SHP77 (cell line): Measurements from ENCODE around the gene TNNT3.

Source experiments
- DNase-seq, 2 experiments: peaks; one replicate each; lab custom pipeline; 2025; lab: John Stamatoyannopoulos, UW

The TNNT3 gene

DNA sequence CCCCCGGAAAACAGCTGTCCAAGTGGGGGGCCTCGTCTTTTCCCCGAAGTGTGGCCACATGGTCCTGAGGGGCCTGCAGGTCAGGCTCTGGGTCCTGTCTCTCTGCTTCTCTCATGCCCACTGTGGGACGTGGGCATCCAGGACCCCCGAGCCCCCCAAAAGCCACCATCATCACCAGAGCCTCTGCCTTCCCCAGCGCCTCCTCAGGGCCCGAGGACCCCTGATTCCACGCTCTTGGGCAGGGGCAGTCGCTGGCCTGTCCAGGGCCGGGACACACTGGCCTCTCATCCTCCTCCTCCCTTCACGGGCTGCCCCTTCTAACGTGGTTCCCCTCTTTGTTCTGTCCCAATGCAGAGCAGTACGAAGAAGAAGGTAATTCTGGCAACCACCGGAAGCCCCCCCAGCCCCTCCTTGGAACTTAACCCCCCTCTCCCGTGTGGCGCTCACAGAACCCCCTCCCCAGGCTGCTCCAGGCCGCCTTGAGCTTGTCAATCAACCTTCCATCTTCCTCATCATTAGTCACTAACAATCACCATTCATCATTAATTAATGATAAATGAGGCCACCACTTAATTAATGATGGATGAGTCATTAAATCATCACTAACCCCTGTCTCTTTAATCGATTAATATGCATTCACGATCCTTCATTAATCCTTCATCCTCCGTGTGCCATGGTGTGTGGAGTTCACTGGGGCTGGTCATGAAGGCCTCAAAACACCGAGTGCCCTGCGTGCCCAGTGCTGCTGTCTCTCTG lies 3.9 kb downstream of the TNNT3 start:
- DNase-seq: no peak

DNA sequence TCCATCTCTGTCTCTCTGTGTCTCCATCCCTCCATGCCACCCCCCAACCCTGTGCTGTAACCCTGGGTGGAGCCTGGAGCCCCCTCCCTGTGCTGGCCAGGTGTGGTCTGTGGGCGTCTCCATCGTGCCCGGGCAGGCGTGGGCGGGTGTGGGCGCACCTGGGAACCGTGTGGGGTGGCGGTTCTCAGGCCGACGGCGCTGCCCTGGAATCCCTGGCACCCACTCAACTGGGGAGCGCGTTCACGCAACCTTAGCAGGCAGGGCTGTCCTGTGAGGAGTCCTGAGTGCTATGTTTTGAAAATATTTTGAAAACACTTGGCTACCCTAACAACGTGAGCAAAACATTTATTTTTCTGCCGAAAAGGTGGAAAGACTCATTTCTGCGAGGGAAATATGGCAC lies 4.7 kb downstream of the TNNT3 start:
- no peak for DNase-seq

DNA sequence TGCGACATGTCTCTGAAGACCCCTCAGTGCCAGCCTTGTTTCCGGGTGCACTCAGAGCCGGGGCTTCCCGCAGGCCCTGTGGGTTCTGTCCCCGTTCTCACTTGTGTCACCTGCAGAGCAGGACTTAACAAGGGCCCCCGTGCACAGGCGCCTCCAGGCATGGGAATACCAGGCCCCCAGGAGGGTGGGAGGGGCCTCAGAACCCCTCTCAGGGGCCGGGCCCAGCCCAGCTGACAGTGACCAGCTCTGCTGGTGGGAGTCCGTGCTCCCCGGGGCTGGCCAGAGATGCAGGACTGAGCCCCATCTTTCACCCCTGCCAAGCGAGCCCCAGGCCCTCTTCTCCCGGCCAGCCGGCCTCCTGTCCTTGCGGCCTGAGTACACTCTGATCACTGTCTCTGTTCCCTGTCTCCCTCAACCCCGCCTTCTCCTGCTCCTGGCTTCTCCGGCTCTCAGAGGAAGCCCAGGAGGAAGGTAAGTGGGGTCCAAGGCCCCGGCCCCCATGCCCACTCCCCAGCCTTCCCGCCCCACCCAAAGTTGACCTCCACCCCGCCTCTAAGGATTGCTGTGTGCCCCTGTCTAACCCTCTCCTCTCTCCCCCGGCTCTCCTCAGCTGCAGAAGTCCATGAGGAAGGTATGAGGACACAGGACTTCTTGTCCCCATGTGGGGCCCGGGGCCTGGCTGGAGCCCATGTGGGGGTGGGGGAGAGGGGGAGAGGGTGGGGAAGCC lies 5.3 kb downstream of the TNNT3 start:
- DNase-seq: no peak

DNA sequence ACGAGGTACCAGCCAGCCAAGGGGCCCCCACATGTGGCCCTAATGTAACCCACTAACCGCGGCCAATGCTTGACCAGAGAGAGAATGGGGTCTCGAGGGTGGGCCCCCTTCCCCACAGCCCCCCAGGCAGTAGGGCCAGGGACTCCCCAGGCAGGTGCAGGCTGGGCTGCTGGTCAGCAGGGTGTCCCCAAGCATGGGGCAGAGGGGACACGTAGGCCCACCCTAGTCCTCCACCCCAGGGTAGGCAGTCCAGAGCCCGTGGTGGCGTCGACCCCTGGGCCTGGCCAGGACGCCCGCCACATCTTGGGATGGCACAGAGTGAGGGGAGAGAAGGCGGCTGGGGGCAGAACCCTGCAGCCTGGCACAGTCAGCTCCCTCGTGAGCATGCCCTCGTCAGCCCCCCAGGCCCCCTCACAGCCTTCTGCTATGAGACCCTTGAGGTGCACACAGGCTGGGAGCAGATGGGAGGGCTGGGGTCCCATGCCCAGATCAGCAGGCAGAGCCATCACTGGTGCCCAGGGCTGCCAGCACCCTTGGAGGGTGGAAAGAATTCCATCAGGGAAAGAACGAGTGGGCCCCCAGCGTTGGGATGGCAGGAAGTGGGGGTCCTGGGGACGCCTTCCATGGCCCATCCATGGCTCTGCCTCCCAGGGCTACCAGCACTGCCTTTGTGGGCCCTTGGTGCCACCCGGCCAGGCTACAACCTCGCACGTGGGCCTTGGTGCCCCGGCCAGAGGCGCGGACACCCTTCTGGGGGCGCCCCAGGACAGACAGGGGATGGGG lies 6.1 kb downstream of the TNNT3 start:
- no peak for DNase-seq

DNA sequence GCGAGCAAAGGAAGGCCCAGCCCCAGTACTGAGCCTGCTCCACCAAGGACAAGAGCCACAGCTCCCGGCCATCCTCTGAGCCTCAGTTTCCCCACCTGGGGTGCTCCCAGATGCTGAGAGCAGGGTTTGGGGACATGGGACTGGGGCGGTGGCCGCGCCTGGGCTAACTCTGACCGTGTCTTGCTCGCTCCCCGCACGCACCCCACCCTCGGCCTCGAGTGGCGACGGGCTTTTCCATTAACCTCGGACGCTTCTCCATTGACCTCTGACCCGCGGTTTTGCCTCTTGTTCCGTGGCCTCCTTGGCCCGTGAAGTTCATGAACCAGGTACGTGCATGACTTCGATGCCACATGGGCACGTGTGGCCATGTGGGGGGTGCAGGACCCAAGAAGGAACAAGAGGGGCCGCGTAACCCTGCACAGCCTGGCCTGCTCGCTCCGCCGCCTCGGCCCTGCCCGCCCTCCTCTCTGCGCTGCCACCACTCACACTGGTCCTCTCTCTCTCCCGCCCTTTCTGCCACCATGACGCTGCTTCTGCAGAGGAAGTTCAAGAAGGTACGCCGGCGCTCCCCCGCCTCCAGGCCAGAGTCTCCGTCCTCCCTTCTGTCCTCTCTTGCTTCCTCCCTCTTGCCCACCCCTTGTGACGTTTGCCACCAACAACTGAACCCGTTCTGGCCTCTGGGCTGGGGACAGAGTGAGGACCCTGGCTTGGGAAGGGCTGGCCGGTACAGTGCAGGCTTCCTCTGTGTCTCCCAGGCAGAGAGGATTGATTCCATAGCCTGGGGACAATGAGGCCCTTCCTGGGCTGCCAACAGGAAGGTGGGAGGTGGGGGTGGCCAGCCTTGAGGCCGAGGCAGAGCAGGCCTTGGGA lies 6.9 kb downstream of the TNNT3 start:
- DNase-seq: no peak

DNA sequence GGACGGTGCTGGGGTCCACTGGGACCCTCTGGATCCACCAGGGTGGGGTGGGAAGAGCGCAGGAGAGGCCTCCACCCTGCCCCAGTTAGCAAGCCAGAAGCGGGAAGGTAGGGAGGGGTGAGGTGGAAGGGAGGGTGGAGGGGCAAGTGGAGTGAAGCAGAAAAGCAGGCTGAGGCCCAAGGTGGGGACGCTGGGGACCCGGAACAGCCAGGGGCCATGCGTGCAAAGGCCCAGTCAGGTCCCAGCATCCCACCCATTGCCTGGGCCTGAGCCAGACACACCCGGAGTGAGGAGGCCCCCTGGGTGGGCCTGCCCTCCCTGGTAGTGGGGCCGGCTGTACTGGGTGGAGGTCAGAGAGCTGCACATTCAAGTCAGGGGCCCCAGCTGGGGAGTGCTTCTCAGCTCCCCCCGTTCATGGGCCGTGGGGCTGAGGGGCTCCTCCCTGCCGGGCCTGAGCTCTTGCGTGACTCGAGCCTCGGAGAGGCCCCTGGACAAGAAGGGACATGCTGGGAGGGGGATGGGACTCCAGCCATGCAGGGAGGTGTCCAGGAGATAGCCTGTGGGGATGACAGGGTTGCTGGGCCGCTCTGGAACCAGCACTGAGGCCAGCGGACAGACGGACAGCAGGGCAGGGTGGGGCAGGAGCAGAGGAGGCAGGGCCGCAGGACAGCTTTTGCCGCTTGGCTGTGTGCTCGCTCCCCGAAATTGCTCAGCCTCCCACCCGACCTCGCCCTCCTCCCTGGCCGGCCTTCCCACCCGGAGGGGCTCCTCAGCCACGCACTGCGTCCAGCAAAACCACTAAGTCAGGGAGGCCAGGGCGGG lies 7.7 kb downstream of the TNNT3 start:
- no peak for DNase-seq

DNA sequence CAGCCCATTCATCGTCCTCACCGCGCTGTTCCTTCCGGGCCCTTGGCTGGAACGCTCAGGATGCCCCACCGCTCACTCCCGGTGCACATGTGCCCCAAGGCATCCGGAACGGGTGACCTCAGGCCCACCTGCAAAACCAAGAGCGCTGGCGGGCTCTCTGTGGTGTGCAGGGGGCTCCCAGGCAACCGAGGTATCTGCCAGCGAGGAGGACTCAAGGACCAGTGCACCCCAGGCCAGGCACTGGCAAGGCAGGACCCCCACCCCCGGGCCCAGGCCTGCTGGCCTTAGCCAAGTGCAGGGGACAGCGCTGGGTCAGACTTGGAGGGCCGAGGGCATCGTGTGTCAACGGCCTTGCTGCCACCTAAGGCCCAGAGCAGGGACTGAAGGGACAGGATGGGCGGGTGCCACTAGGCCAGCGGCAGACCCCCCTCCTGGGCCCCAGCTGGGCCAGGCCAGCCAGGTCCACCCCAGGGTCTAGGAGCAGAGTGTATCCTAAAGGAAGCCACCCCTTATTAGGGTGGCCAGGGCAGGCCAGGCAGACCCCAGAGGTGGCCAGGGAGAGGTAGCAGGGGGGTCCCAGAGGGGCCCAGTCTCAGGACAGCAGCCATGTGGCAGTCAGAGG lies 8.5 kb downstream of the TNNT3 start:
- no peak for DNase-seq

DNA sequence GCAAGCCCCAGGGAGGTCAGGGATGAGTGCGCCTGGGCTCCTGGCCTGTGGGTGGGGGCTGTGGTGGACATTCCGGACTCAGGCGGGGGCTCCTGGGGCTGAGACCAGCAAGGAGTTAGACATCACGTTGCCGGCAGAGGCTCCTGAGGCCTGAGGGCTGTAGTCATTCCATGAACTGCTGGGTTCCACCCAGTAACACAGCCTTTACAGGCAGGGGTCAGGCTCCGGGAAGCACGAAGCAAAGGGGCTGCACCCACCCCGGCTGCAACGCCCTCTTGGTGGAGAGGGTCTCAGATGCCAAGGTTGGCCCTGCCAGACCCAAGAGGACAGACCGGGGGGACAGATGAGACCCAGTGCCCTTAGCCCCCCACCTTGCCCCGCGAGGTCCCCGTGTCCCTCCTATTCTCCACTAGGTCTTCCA lies 9.0 kb downstream of the TNNT3 start:
- no peak for DNase-seq

DNA sequence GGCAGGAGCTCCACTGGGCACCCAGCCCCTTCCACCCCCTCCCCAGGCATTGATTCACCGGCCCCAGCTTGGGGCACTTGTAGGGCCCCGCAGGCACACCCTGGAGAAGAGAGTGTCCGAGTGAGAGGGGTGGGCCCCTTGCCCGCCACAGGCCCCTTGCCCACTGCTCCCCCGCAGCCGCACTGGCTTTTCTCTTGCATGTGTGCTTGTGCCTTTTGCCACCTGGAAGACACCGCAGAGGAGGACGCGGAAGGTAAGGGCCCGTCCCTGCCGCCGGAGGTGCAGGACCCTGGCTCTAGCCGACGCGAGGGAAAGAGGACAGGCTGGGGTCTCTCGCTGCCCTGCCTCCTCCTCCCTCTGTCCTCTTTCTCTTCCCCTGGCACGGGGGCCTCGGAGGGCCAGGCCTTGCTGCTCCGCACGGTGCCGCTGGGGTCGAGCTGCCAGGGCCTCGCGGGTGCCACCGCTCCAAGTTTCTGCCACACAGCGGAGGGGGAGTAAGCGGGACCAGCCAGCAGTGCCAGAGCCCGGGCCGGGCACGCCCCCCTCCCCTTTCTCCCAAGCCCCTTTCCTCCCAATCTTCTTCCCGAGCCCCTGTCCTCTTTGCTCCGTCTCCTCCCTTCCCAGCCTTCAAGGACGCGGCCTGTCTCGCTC lies 9.5 kb downstream of the TNNT3 start:
- DNase-seq: no peak

DNA sequence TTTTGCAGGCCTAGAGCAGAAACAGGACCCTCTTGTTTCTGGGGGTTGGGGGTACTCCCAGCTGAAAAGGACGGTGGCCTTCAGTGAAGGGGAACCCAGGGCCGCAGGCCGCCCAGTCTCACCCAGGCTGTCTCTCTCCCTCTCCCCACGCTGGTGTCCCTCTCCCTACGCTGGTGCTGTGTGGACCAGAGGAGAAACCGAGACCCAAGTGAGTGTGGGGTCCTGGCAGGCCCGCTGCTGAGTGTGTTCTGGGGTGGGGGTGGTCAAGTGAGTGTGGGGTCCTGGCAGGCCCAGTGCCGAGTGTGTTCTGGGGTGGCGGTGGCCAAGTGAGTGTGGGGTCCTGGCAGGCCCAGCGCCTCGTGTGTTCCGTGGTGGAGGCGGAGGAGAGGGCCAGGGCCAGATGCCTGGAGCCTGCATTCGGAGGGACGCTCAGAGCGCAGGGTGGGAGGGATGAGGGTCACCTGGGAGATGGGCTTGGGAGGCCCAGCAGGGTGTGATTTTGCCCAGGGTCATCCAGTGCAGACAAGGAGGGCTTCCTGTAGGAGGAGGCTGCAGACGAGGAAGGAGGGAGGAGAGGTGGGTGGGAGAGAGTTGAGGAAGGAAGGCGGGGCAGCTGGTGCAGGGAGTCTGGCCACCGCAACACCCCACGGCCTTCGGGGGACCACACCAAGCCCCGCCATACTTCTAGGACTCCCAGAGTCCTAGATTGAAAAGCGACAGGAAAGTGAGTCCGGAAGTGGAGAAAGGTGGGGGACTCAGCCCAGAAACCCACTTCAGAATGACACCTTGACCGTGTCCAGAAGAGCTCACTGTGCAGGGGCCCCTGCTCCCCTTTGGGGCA lies 10.3 kb downstream of the TNNT3 start:
- DNase-seq: no peak

DNA sequence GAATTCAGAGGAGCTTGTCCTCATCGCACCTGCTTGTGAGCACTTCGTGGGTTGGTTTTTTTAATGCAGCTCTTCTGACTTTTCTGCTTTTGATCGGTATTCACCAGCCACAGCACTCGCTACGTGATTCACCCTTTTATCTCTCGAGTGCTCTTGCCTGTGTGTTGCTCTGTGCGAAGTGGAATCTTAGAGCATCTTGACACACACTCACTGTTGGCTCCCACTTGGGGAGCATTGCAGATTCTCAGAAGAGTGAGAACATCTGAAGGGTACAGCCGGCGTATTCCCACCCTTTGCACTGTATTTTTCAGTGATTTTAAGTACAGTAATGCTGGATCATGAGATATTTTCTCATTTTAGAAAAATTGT lies 10.9 kb downstream of the TNNT3 start:
- no peak for DNase-seq

DNA sequence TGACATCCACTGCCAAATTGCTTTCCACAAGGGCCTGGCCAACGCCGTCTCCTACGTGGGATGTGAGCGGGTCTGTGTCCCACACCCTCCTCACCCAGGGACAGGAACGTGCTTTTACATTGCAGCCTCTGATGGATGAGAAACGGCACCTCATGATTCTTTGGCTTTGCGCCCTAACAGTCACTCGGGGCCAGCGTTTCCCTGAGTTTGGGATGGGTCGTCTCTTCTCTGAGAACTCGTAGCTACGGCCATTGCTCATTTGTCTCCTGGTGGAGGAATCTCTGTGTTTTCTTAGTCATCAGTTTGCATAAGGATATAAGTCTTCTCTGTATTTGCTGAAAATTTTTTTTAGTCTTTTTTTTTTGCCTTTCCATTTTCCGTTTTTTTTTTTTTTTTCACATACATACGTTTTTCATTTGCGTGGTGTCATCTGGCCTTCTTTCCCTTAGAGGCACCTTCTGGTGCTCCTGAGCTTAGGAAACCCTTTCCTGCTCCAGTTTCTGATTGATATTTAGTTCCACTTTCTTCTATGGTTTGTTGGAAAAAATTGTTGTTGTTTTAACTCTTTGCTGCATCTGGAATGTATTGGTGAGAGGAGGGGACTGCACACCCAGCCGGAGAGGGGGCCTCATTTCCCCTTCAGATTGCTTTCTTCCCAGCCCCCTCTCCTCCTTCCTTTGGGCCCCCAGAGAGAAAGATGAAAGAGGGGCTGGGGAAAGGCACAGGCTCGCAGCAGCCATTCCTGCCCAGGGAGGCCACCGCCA lies 12.0 kb downstream of the TNNT3 start:
- no peak for DNase-seq

DNA sequence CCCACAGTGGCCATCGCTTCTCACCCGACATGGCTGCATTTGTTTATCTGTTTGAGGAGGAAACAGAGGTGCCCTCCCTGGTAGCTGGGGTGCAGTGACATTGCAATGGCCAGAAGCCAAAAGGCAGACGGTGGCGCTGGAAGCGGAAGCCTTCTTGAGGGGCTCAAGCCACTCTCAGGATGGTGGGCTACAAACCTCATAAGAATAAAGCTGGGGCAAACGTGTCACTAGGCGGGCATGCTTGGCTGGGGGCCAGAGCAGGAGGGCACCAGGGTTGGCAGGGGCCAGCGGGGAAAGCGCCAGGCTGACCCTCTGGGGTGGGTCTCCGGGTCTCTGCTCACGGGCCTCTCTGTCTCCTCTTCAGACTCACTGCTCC lies 12.6 kb downstream of the TNNT3 start:
- DNase-seq: no peak

DNA sequence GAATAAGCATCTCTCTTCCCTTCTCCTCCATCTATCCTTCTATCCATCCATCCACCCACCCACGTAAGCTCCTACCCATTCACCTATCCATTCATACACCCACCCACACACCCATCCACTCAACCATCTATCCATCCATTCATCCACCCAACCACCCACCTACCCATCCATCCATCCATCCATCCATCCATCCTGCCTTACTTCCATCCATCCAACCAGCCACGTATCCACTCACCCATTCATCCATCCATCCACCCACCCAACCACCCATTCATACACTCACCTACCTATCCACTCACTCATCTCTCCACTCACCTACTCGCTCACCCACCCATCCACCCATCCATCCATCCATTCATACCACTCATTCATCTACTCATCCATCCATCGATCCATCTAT lies 13.2 kb downstream of the TNNT3 start:
- DNase-seq: no peak

DNA sequence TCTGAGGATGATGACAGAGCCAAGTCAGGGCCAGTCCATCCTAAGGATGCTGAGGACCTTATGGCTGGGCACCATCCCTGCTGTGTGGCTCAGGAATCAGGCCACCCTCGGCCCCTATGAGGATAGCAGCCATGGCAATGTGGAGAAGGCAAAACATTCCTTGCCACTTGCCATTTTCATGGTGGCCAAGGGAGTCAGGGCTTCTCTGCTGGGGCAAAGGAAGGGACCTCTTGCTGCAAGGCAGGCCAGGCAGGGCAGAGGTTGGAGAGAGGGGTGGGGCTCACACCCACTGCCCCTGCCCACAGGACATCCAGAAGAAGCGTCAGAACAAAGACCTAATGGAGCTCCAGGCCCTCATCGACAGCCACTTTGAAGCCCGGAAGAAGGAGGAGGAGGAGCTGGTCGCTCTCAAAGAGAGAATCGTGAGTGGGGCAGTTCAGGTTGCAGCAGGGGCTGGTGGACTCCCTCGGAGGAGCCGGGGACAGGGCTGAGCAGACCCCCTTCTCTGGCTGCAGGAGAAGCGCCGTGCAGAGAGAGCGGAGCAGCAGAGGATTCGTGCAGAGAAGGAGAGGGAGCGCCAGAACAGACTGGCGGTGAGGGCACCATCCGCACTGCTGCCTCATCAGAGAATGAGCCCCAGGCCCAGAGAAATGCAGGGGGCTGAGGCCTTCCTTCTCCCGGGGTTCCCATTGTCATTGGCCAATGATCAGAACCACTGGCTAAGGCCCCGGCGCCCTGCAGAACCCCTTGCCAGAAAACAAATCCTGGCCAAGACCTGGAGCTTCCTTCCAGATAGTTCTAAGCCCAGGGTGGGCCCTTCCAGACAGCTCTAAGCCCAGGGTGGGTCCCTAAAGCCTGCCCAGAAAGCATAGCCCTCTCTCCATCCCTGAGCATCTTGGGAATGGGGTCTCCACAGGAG lies 14.2 kb downstream of the TNNT3 start:
- no peak for DNase-seq

DNA sequence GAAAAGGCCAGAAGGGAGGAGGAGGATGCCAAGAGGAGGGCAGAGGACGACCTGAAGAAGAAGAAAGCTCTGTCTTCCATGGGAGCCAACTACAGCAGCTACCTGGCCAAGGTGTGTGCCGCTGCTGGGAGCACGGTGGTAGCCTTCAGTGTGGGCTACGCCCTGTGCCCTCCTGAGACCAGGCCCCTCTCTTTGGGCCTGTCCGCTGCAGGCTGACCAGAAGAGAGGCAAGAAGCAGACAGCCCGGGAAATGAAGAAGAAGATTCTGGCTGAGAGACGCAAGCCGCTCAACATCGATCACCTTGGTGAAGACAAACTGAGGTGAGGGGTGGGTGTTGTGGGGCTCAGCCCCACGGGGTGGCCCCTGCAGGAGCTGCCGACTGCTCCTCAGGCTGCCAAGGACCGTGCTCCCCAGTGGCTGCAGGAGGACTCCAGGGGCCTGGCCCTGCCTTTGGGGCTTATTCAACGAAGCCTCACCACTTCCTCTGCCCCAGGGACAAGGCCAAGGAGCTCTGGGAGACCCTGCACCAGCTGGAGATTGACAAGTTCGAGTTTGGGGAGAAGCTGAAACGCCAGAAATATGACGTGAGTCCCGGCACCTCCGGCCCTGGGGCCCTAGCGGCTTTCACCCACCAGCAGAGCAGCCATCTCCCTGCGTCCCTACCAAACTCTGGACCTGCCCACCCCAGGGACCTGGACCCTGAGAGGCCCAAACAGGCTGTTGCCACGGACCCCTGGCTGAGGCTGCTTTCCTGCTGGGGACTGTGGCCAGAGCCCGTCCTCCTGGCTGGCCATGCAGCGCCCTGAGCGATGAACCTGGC lies 15.0 kb downstream of the TNNT3 start:
- DNase-seq: no peak
